Activated gamma-delta T cell (primary cell): ENCODE measurements around the gene KNSTRN.

Source experiments
- DNase-seq: peaks from one replicate; lab custom pipeline; 2025; lab: John Stamatoyannopoulos, UW

KNSTRN gene

DNA sequence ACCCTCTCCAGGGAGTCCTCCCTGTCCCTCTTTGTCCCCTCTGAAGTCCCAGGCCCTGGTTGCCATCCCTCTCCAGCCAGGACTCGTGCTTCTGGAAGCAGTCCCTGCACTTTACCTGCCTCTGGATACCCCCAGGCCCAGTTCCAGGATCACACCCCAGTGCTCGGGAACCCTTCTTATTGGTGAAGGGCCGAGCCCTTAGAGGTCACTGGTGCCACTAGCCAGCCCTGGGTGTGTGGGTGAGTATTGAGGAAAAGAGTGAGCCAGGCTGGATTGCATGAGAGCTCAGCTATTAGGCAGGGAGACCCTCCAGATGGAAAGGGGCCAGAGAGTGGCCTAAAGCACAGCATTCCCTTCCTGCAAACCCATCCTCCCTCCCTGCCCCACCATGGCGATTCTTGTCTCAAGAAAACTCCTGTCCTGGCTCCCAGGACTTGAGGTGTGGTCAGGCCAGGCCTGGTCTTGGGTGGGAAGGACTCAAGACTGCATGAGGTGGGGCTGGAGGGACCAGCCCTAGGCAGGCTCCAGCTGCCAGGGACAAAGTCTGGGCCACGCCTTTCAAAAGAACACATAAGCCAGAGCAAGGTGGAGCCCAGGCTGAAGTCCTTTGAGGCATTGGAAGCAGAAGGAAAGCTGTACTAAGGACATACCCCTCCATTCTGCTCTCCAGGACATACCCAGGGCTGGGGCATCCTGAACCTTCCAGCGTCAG is 36.5 kb upstream of the KNSTRN start:
- no peak for DNase-seq

DNA sequence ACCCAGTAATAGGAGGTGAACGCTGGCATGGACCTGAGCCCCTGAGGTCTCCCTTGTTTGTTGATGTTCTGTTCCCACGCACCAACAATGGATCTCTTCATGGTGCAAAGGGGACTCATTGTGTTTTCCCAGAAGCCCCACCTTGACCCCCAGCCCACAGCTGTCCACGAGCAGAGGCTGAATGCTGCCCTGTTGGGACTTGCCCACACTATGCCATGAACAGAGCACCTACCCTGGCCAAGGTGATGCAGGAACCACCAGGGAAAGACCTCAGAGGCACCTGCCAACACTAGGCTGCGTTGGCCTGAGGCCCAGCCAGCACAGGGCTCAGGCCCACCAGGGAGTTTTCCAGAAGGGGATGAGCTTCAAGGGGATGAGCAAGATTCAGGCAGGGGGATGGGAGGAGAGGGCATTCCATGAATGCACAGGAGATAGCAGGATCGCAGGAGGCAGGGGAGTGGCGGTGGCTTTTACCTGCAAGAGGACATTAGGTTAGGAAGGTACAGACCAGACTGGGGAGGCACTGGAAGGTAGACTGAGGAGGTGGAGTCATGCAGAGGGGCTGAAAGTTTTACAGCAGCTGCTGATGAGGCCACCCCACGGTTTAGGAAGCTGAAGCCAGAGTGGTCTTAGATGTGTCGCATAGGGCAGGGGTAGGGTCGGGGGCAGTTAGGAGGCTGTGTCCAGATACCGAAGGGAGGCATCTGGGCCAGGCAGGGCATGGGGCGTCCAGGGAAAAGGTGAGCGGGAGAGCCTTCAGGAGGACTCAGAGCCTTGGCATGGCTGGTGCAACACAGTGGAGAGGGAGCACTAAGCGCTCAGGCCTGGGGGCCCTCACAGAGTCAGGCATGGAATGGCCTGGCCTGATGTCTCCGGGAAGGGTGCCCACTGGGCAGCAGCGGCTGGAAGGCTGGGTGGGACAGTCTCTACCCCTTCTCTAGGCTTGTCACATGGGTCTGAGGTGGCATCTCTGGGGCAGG is 35.7 kb upstream of the KNSTRN start:
- DNase-seq, result no peak

DNA sequence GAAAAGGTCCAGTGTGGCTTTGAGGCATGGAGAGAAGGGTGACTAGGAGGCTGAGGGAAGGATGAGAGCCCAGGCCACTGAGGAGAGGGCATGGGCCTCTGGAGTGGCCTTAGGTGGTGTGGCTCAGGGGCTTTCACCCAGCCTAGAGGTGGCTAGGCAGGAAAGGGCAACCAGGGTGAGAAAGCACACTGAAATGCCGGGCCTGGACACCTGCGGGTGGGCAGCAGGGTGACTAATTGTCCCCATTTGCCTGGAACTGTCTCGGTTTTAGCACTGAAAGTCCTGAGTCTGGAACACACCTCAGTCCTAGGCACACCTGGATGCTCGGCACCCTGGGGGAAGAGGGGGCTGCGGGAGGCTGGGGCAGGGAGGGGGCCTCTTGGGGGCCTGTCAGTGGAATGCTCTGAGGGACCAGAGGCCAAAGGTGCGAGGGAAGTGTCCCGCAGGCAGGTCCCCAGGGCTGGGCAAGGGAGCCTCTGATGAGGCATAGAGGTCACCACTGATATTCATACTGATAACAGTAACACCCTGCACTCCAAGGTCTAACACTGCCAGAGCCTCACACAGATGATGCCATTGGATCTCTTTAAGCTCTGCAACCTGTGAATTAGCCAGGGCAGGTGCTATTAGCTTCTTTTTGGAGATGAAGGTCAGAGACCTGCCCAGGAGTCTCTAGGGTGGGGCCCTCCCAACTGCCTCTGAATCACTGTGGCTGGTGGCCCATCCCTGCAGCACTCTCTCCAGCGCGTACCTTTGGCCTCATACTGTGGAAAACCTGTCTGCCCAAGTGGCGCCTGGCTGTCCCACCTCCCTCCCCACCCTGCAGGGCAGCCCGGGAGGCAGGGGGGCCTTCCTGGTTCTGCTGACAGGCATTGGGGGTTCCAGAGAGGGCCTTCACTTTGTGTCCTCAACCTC is 34.7 kb upstream of the KNSTRN start:
- DNase-seq, result no peak

DNA sequence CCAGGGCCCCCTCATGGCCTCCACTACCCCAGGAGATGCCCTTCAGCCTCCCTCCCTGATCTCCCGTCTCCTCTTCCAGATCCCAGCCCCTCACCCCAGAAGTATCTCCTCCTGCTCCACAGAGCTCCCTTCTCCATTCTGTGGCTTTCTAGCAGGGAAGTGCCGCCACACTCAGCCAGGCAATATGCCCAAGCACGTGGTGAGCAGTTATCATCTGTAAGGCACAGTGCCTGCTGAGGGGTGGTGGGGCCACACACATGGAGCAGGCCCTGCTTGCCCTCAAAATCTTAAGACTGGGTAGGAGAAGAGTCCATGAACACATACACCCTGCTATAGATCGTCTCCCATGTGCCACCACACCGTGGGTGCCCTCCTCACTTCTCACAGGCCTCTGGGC is 34.0 kb upstream of the KNSTRN start:
- DNase-seq, result no peak

DNA sequence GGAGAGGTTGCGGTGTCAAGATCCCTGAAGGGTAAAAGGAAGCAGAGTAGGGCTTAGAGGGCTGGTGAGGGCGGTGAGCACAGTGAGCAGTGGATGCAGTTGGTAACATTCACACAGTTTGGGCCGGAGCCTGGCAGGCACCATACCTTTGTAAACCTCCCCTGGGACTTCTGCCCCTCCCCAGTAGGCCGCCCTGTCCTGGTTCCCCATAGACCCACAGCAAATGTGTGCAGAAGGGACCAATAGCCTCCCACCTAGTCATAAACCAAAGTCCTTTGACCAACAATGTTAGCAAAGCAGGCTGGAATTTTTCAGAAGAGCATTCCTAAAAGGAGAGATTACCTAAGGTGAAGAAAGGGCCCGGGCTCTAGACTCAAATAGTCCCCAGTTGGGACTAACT is 33.4 kb upstream of the KNSTRN start:
- no peak for DNase-seq

DNA sequence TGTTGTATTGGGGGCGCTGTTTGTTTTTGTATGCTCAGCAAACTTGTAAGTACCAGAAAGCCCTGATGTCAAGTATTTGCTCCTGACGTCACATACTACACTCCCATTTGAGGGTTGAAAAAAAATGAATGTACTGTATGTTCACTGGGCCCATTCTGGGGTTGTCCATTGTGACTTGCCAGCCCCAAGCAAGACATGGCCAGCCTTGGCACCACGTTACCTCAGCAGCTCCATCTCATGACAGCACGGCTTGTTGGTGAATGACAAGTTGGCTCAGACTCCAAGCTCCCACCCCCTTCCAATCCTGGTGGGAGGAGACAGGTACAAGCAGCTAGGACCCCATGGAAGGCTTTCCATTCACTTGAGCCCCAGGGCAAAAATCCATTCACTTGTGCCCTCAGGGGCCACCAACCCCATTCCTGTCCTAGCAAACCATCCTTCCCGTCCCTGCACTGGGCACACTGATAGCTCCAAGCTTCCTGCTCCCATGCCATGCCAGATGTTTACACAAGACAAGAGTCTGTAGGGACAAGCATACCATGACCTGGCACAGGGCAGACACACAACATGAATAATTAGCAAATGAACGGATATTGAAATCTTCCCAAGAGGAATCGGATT is 30.1 kb upstream of the KNSTRN start:
- no peak for DNase-seq

DNA sequence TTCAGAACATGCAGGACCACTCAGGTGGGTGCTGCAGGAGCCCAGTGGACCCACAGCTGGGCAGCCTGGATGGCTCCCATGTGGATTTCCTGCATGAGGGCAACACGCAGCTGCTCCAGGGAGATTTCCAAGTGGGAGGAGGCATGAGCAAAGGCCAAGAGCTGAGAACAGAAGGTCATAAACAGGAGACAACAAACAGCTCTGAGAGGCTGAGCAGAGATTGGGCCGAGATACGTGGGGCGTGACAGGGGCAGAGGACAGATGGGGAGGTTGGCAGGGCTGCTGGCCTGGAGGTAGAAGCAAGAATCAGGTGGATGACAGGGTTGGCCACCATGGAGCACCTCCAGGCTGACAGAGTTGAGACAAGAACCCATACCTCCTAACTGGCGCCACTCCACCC is 28.8 kb upstream of the KNSTRN start:
- no peak for DNase-seq

DNA sequence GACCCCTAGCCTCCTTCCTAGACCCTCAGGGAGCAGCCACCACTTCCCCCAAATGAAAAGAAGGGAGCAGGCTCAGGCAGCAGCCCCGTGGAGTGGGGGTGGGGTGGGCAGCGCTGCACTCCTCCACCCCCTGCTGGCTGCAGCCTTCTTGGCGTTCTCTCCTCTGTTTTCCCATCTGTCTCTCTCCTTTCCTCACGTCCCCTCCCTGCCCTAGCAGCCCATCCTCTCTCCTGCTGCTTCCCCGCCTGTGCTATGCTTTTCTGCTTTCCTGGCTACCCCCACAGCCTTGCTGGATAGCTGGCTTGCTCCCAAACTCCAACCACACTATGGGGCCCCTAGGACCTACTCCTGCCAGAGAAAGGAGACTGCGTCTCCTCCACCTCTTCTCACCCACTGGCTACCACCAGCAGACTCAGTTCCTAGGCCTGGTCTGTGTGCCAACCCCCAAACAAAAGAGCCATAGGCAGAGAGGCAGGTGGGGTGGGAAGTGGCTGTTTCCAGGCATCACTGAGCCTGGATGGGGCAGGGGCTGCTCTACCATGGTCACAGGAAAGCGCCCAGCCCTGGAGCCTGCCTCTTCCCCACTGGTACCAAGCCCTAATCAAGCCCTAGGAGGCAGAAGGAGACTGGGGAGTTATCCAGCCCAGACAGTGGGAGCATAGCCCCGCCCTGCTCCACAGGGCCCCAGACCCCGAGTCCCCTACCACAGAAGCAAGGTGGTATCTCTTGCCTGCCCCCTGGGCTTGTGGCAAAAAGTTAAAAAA is 27.9 kb upstream of the KNSTRN start:
- no peak for DNase-seq

DNA sequence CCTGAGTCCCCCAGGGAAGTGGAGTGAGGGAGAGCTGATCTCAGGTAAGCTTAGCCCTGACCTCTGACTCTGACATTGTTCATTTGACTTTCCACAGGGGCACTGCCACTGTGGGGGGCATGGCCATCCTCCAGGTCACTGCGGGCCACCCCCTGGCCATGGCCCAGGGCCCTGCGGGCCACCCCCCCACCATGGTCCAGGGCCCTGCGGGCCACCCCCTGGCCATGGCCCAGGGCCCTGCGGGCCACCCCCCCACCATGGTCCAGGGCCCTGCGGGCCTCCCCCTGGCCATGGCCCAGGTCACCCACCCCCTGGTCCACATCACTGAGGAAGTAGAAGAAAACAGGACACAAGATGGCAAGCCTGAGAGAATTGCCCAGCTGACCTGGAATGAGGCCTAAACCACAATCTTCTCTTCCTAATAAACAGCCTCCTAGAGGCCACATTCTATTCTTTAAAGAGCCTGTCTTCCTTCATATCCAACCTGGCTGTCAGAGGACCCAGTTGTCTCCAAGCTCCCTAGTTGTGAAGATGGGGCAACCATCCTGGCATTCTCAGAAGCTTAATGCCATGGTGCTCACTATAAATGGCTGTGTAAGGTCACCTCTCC is 26.4 kb upstream of the KNSTRN start:
- no peak for DNase-seq

DNA sequence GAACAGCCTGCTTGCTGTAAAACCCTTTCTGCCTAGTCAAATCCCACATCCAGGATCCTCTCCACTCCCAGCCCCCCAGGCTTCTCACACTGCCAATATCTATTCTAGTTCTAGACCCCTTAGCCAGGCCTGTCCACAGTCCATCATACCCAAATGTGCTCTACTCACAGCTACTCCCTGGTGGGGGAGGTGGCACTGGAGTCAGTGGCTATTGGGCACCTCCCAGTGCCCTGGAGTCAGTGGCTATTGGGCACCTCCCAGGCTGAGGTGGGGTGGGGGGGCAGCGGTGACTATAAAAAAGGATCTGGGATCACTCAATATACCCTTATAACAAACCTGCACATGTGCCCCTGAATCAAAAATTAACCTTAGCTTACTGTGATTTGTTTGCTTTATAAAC is 25.3 kb upstream of the KNSTRN start:
- DNase-seq, result no peak

DNA sequence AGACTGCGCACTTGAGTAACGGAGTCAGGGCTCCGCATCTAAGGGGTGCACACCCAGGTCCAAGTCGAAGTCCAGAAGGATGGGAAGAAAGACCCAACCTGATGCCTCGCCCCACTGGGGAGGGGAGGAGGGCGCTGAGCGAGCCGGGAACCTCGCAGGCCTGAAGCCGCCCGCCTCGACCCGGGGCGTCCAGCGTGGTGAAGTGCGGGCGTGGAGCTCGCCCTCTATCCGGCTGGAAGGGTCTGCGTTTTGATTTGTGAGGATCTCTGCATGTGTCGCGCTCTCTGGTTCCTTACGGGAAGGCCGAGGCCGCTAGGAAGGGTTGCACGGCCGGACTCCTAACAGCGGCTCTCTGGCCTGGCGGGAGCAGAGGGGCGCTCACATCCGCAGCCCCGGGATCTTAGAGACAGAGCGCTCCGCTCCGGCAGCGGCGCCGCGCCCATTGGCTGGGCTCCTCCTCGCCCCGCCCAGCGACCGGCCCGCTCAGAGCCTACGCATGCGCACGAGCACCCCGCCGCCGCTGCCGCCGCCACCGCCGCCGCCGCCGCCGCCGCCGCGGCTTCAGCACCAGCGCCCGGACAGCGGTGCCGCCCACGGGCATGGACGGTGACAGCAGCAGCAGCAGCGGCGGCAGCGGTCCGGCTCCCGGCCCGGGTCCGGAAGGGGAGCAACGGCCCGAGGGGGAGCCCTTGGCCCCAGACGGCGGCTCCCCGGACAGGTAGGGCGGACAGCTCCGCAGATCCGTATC is 24.6 kb upstream of the KNSTRN start, which contains the start of gene DISP2:
DISP2 (plus strand) TSS at position 497 of the 748 bp plus-strand sequence; CDS start at position 600, 103 bp downstream.
- peak; percentile 83 for DNase-seq

DNA sequence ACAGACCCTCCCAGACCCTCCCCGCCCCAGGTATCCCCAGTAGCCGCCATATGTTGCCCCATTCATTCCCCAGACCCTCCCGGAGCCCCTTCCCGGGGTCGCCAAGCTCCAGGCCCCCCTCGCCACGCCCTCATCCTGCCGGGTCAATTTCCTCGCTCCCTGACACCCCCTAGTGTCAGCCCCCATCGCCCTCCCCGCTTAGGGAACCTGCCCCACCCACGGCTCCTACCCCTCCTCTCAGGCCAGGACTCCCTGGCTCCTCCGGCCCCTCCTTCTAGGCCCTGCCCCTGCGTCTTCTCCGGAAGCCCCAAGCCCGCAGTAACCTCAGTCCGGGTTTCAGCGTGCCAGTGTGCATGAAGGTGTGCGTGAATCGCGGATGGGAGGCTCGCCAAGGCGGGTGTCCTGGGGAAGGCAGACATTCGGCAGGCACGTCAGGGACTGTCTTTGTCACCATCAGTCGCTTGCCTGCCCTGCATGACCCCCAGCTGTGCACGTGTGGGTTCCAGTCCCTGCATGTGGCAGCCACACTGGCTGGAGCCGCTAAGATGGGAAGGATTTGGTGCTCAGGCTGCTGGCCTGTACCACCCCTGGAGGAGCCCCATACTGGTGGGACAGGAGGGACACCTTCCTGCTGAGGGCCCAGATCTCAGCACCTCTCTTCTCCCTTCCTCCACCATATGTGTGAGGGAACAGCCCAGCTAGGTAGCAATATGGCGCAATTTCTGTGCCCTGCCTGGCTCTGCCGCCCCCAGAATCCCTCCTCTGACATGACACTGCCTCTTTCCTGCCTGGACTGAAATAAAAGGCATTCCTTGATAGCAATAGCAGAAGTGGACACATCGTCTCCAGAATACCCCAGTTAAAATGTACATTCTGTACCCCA is 23.8 kb upstream of the KNSTRN start:
- no peak for DNase-seq

DNA sequence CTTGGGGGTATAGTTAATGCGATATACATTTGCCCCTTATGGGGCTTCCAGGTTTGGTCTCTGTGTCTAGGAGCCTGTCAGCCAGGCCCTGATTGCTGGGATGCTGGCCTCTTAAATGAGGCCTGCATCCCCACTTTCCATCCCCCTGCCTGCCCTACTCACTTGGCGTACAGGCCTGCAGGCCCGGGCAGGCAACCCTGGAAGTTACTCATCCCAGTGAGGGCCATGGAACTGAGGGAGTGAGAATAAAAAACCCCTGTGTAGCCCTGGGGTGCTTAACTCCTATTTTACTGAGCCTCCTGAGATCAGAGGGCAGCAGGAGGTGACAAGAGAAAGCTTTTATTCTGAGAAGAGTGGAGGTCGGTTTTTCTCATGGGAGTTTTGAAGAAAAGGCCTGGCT is 22.5 kb upstream of the KNSTRN start:
- no peak for DNase-seq

DNA sequence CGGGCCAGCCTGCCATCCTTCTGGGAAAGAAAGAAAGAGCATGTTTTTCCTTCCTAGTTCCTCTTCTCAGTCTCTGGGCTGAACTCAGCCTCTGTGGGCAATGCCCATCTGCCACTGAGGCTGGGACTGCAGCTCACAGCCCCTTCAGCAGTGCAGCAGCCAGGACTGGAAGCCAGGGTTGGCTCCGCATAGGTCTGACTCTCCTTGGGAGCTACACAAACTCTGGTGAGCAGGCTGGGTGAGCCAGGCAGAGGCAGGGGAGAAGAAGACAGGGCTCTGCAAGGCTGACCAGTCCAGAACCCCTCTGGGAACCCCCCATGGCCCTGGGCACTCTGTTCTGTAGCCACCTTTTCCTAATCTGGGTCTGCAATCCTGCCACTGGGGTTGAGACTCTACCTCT is 20.9 kb upstream of the KNSTRN start:
- DNase-seq, result no peak

DNA sequence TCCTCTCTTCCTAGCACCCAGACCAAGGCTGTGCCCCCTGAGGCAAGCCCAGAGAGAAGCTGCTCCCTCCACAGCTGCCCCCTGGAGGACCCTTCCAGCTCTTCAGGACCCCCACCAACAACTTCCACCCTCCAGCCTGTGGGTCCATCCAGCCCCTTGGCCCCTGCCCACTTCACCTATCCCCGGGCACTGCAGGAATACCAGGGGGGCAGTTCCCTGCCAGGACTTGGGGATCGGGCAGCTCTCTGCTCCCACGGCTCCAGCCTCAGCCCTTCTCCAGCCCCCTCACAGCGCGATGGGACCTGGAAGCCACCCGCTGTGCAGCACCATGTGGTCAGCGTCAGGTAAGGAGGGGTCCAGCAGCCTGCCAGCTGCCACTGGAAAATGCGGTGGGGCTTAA is 18.9 kb upstream of the KNSTRN start:
- no peak for DNase-seq

DNA sequence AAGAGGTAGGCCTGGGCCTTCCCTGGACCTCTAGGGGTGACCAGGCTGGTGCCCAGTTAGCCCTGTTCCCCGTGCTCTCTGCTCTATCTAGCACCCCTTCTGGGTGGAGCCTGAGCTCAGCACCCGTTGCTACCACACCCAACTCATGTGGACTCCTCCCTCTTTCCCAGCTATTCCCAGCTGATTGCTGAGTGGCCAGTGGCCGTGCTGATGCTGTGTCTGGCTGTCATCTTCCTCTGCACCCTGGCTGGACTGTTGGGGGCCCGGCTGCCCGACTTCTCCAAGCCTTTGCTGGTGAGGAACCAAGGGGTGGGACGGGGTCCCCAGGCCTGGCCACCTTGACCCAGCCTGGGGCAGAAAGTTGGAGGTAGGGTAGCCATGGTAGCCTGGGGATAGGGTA is 18.3 kb upstream of the KNSTRN start:
- no peak for DNase-seq

DNA sequence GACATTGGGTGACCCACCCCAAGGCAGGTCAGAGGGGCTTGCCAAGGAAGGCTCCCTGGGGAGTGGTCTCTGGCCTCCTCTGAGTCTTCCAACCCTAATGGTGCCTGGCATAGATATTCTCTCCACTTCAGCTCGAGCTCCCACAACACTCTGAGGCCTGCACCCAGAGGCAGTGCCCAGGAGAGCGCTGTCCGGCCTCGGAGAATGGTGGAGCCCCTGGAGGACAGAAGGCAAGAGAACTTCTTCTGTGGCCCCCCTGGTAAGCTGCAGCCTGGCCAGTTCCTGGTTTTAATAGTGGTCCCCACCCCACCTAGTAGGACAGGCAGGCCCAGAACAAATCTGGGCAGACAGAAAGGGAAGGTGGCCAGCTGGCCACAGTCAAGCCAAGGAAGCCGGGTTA is 17.5 kb upstream of the KNSTRN start:
- DNase-seq, result no peak

DNA sequence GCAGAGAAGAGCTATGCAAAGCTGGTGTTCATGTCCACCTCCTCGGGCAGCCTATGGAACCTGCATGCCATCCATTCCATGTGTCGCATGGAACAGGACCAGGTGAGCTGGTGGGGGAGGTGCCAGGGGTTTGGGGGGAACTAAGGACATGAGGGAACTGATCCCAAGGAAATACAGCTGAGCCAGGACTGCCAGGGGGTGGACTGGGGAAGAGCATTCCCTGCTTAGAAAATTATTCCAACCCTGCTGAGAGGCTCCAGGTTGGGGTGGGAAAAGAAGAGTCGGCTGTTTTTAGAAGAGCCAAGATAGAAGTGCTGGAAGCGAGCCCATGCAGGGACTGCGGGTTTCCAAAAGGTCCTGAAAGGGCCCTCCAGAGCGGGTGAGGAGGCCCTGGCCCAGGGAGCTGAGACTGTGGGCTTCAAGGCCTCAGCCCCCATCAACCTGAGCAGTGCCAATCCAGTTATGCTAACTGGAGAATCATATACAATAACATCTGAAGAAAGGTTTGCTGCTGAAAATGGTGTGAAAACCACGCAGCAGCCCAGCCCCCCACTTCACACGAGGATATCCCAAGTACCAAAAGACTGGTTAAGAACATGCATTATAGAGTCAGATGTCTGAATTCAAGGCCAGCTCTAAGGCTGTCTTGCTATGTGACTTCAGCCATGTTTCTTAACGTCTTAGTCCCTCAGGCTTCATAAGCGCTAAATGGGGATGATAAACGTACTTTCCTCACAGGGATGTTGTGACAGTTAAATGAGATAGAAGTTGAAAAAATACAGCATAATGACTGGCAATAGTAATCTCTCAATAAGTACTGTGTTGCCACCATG is 16.7 kb upstream of the KNSTRN start:
- DNase-seq, result no peak
